ENCODE data around the gene DUSP15. TPM values are rescaled to one million over a fixed set of nuclear protein-coding genes. Genes with fewer than 3 reads are reported as not detected.

Gene DUSP15
- total RNA-seq, 2 donors from 2014 or later: 3.8 to 7.2 TPM

DNA sequence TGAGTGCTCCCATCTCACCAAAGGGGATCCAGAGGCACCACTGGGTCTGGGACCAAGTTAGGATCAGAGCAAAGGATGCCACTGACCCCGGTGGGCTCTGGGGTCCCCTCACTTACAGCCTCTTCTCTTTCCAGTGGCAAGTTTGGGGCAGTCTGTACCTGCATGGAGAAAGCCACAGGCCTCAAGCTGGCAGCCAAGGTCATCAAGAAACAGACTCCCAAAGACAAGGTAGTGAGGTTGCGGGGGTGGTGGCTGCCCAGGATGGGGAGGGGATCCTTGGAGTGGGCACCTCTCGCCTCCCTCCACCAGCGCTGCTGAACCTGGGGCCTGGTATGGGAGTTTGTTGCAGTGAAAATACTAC is 46.2 kb downstream of the DUSP15 start:
- no peaks in the 10 kb centered on the region for H3K9me3 Mint-ChIP-seq
- Histone ChIP-seq H3K9me3 (ENCODE audit: control insufficient read depth, low read length) (no peaks in the 10 kb centered on the region), H3K4me3 (ENCODE audit: low read length) (no peak overlapping the region), H3K27ac (ENCODE audit: low read depth, low read length) (no peak overlapping the region), H3K36me3 (ENCODE audit: control insufficient read depth, insufficient read depth, low read length) (no peaks in the 10 kb centered on the region), H3K4me1 (ENCODE audit: control insufficient read depth, insufficient read depth, low read length) (peaks cover 7% of the 10 kb centered on the region), H3K27me3 (ENCODE audit: control insufficient read depth, insufficient read depth, low read length, poor library complexity, severe bottlenecking) (no peaks in the 10 kb centered on the region), H3K9ac (ENCODE audit: extremely low read depth, low read length, poor library complexity, severe bottlenecking) (no peak overlapping the region)
- H3K27ac Mint-ChIP-seq: no peak overlapping the region
- H3K4me1 Mint-ChIP-seq: peaks cover 2% of the 10 kb centered on the region
- H3K27me3 Mint-ChIP-seq (ENCODE audit: insufficient read depth): peaks cover 3% of the 10 kb centered on the region
- no peaks in the 10 kb centered on the region for H3K36me3 Mint-ChIP-seq (ENCODE audit: low read depth)
- 92 to 93% methylated on average over 3 to 4 of the region's 4 CpGs for WGBS, 2 experiments (ENCODE audit: insufficient coverage in 1 of 2, insufficient read length in 1 of 2)
- TF ChIP-seq CTCF (conservative IDR thresholded peaks at IDR 0.05): no peak
- H3K4me3 Mint-ChIP-seq: no peak overlapping the region
- peak; percentile 41 for DNase-seq

- peaks cover 7% of the 10 kb centered on the region for H3K4me1 ChIP-seq (ENCODE audit: control insufficient read depth, insufficient read depth, low read length)
- Mint-ChIP-seq H3K36me3 (ENCODE audit: low read depth) (no peaks in the 10 kb centered on the region), H3K9me3 (no peaks in the 10 kb centered on the region), H3K27me3 (ENCODE audit: insufficient read depth) (peaks cover 3% of the 10 kb centered on the region), H3K4me1 (peaks cover 2% of the 10 kb centered on the region), H3K4me3 (no peak overlapping the region), H3K27ac (no peak overlapping the region)
- WGBS, 2 experiments (ENCODE audit: insufficient coverage in 1 of 2, insufficient read length in 1 of 2): 79 to 86% methylated on average over 14 of the region's 14 CpGs
- no peak overlapping the region for H3K4me3 ChIP-seq (ENCODE audit: low read length)
- no peaks in the 10 kb centered on the region for H3K36me3 ChIP-seq (ENCODE audit: control insufficient read depth, insufficient read depth, low read length)
- DNase-seq: peak; percentile 55
- no peak overlapping the region for H3K9ac ChIP-seq (ENCODE audit: extremely low read depth, low read length, poor library complexity, severe bottlenecking)
- no peaks in the 10 kb centered on the region for H3K9me3 ChIP-seq (ENCODE audit: control insufficient read depth, low read length)
- H3K27me3 ChIP-seq (ENCODE audit: control insufficient read depth, insufficient read depth, low read length, poor library complexity, severe bottlenecking): no peaks in the 10 kb centered on the region
- no peak overlapping the region for H3K27ac ChIP-seq (ENCODE audit: low read depth, low read length)
- TF ChIP-seq CTCF (conservative IDR thresholded peaks at IDR 0.05): no peak
These were observed 46.8 kb downstream of the DUSP15 start for GRCh38 chr20:31823360-31824124.

- Mint-ChIP-seq H3K4me1 (peaks cover 2% of the 10 kb centered on the region), H3K36me3 (ENCODE audit: low read depth) (no peaks in the 10 kb centered on the region), H3K4me3 (no peak overlapping the region), H3K9me3 (no peaks in the 10 kb centered on the region), H3K27ac (no peak overlapping the region), H3K27me3 (ENCODE audit: insufficient read depth) (peaks cover 3% of the 10 kb centered on the region)
- Histone ChIP-seq H3K4me3 (ENCODE audit: low read length) (no peak overlapping the region), H3K4me1 (ENCODE audit: control insufficient read depth, insufficient read depth, low read length) (peaks cover 7% of the 10 kb centered on the region), H3K36me3 (ENCODE audit: control insufficient read depth, insufficient read depth, low read length) (no peaks in the 10 kb centered on the region), H3K9me3 (ENCODE audit: control insufficient read depth, low read length) (no peaks in the 10 kb centered on the region), H3K9ac (ENCODE audit: extremely low read depth, low read length, poor library complexity, severe bottlenecking) (no peak overlapping the region), H3K27me3 (ENCODE audit: control insufficient read depth, insufficient read depth, low read length, poor library complexity, severe bottlenecking) (no peaks in the 10 kb centered on the region), H3K27ac (ENCODE audit: low read depth, low read length) (no peak overlapping the region)
- 28 to 33% methylated on average over 14 to 24 of the region's 29 CpGs for WGBS, 2 experiments (ENCODE audit: insufficient coverage in 1 of 2, insufficient read length in 1 of 2)
- peak; percentile 96 for DNase-seq
- peak; percentile 100 for TF ChIP-seq CTCF (conservative IDR thresholded peaks at IDR 0.05)
These were observed 47.7 kb downstream of the DUSP15 start for GRCh38 chr20:31822421-31823330.

All from endodermal cell (in vitro differentiated cells).